HG03175 (cell line): ENCODE measurements around the gene WBP2.
A peak's percentile ranks its signal among the peaks of the same experiment; 100 is the strongest.

Experiments
- ATAC-seq: cut with Tn5 transposase; IDR thresholded peaks from one replicate; pipeline ENCODE4 v1.9.1; 2021; ENCODE audit warnings: mild to moderate bottlenecking, moderate library complexity; ENCODE audit not compliant: unreplicated experiment

Gene WBP2

GRCh38 chr17:75855310-75856061 lies at the start of gene WBP2:
Gene WBP2, minus strand, starts transcription at chr17:75855335. Its CDS starts 38 bp downstream, at chr17:75855297.
- peak; percentile 87 for ATAC-seq

- no peak for ATAC-seq
Measured at GRCh38 chr17:75902406-75902805, 47.3 kb upstream of the WBP2 start.

- ATAC-seq = no peak
Measured at GRCh38 chr17:75901727-75902126, 46.6 kb upstream of the WBP2 start.

- no peak for ATAC-seq
Measured at GRCh38 chr17:75900691-75901533, 45.8 kb upstream of the WBP2 start.

- no peak for ATAC-seq
Measured at GRCh38 chr17:75899767-75900468, 44.8 kb upstream of the WBP2 start.

GRCh38 chr17:75899353-75899752 lies 44.2 kb upstream of the WBP2 start:
- ATAC-seq = no peak

- ATAC-seq = no peak
Measured at GRCh38 chr17:75898791-75899190, 43.7 kb upstream of the WBP2 start.

GRCh38 chr17:75898065-75898464 lies 42.9 kb upstream of the WBP2 start:
- no peak for ATAC-seq

GRCh38 chr17:75897160-75898019 lies 42.3 kb upstream of the WBP2 start:
- ATAC-seq = peak; percentile 3

- ATAC-seq = peak; percentile 67
Measured at GRCh38 chr17:75896415-75897159, 41.5 kb upstream of the WBP2 start, which contains the start of gene TRIM65. Gene TRIM65, minus strand, starts transcription at chr17:75896951. Its CDS starts 14 bp downstream, at chr17:75896937.

GRCh38 chr17:75895370-75896155 lies 40.4 kb upstream of the WBP2 start:
- ATAC-seq = no peak

GRCh38 chr17:75894049-75894733 lies 39.1 kb upstream of the WBP2 start:
- no peak for ATAC-seq

- no peak for ATAC-seq
Measured at GRCh38 chr17:75893305-75894048, 38.3 kb upstream of the WBP2 start.

GRCh38 chr17:75892556-75893224 lies 37.6 kb upstream of the WBP2 start:
- ATAC-seq = no peak

GRCh38 chr17:75891605-75892555 lies 36.7 kb upstream of the WBP2 start:
- no peak for ATAC-seq

- no peak for ATAC-seq
Measured at GRCh38 chr17:75891022-75891604, 36.0 kb upstream of the WBP2 start.
